SK-MEL-5 (cell line): ENCODE data around the gene BAX. TPM values are rescaled to one million over a fixed set of nuclear protein-coding genes. Genes with fewer than 3 reads are reported as not detected.
A peak's percentile ranks its signal among the peaks of the same experiment; 100 is the strongest.

Experiments used
- DNase-seq: peaks from one replicate; pipeline ENCODE4 v3.0.0-alpha.2; 2016; ENCODE audit warnings: low read depth, low spot score
- in situ Hi-C: cut with HindIII; loops from 2 replicates; pipeline ENCODE4 v1.10.0; 2016; ENCODE audit warnings: low sequenced_read_pairs, high pct_unique_total_duplicates, low pct_unique_long_range_greater_than_20kb
- total RNA-seq: library from RNA; depleted of rRNA; stranded (reverse); fragments of >200 nt; shearing (Covaris generic); gene quantifications from 2 replicates; pipeline ENCODE4 v1.2.3, GENCODE V29; 2014

The BAX gene
- total RNA-seq, 1 experiment from 2014 or later = 90.3 TPM

DNA sequence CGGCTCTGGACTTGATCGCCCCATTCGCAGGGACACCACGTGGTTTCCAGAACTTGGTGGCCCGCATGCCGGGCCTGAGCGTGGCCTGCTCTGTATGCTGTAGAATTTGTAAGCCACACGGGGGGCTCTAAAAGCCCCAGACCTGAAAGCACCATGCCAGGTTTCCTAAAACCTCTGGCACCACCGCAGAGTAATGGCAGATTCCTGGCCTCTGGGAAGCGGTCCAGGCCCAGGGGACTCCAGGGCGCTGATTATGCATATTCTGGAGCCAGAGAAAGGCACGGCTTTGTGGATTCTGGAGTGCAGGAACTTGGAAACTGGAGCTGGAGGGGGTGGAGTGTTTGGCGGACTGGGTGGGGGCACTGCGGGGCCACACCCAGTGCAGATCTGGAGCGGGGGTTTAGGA is 14.1 kb downstream of the BAX start:
- DNase-seq = no peak
- in situ Hi-C loops = no loop called here

GRCh38 chr19:48969276-48970138 is 14.8 kb downstream of the BAX start:
- DNase-seq = no peak
- in situ Hi-C loops = no loop called here

- DNase-seq = no peak
- in situ Hi-C loops = no loop called here
Measured at GRCh38 chr19:48970139-48970766, 15.6 kb downstream of the BAX start.

DNA sequence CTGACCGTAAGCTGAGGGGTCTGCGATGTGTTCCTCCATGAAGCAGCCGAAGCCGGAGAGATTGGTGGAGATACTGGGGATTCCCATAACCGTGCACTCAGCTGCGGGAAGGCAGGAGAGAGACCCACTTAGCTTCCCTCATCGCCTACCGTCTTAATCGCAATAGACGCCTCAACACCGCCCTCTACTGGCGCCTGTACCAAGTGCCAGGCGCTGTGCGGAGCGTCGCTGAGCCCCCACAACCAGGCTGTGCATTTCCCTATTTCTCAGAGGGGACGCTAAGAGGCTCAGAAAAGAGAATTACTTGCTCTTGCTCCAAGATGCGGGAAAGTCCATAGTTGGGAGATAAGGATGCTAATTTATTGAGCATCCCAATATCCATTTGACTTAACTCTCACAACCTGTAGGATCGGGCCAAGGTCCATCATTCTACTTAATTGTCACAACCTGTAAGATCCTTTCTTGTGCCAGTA is 16.3 kb downstream of the BAX start:
- in situ Hi-C loops = no loop called here

GRCh38 chr19:48975947-48976847 is 21.5 kb downstream of the BAX start:
- DNase-seq = peak; percentile 55
- in situ Hi-C loops = no loop called here

More for the DNA sequence above, 16.3 kb downstream of the BAX start:
- DNase-seq = peak; percentile 78

DNA sequence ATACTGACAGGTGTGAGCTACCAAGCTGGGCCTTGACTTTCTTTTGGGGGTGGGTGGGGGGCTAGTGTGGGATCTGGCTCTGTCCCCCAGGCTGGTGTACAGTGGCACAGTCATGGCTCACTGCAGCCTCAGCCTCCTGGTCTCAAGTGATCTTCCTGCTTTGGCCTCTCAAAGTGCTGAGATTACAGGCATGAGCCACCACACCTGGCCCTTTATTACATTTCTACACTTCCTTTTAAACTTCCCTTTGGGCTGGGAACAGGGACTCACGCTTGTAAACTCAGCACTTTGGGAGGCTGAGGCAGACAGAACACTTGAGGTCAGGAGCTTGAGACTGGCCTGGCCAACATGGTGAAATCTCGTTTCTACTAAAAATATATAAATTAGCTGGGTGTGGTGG is 22.4 kb downstream of the BAX start:
- in situ Hi-C loops = no loop called here
- DNase-seq = no peak

GRCh38 chr19:48982280-48982679 is 27.6 kb downstream of the BAX start:
- no peak for DNase-seq
- in situ Hi-C loops = no loop called here

GRCh38 chr19:48985711-48986110 is 31.0 kb downstream of the BAX start:
- in situ Hi-C loops = no loop called here
- DNase-seq = no peak

DNA sequence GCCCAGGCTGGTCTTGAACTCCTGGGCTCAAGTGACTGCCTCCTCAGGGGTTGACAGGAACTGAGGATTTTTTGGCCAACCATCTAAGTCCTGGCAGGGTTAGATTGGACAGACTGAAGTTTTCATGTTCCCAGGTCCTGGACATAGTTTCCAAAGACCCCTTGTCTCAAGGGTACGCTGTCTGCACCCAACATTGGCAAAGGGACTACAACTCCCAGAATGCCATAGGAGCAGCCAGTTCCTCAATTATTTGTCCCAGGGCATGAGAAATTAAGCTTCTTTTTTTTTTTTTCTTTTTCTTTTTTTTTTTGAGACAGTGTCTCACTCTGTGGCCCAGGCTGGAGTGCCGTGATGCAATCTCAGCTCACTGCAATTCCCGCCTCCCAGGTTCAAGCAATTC is 31.5 kb downstream of the BAX start:
- in situ Hi-C loops = no loop called here

DNA sequence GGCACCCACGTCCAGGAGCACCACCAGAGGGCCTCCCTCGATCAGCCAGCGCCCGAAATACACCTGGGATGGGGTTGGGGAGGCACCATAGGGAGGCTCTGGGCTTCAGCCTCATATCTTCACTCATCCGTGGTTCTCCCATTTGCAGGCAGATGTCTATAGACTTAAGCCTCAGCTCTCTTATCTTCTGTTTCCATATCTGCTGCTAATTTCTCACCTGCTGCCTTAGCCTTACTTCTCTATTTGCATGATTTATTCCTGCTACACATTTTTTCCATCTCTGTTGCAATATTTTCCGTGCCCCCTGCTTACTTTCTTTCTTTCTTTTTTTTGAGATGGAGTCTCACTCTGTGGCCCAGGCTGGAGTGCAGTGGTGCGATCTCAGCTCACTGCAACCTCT is 32.6 kb downstream of the BAX start:
- no peak for DNase-seq
- in situ Hi-C loops = no loop called here

More for the DNA sequence above, 31.5 kb downstream of the BAX start:
- no peak for DNase-seq

DNA sequence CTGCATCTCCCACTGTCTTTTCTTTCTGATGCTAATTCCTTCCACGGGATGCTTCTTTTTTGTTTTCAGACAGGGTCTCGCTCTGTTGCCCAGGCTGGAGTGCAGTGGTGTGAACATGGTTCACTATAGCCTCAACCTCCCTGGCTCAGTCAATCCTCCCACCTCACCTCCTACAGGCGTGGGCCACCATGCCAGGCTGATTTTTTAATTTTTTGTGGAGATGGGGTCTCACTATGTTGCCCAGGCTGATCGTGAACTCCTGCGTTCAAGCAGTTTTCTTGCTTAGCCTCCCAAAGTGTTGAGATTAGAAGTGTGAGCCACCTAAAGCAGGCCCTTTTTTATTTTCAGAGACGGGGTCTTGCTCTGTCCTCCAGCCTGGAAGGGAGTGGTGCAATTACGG is 33.6 kb downstream of the BAX start:
- in situ Hi-C loops = no loop called here
- no peak for DNase-seq

DNA sequence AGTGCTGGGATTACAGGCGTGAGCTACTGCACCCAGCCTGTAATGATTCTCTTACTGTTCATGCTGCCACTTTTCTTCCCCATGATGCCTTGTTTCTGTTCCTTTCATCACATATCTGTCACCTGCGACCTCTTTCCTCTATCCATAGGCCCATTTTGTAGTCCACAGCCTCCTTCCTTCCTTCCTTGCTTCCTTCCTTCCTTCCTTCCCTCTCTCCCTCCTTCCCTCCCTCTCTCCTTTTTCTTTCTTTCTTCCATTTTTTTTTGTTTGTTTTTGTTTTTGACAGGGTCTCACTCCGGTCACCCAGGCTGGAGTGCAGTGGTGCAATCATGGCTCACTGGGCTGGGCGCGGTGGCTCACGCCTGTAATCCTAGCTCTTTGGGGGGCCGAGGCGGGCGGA is 34.2 kb downstream of the BAX start:
- in situ Hi-C loops = no loop called here
- DNase-seq = no peak

DNA sequence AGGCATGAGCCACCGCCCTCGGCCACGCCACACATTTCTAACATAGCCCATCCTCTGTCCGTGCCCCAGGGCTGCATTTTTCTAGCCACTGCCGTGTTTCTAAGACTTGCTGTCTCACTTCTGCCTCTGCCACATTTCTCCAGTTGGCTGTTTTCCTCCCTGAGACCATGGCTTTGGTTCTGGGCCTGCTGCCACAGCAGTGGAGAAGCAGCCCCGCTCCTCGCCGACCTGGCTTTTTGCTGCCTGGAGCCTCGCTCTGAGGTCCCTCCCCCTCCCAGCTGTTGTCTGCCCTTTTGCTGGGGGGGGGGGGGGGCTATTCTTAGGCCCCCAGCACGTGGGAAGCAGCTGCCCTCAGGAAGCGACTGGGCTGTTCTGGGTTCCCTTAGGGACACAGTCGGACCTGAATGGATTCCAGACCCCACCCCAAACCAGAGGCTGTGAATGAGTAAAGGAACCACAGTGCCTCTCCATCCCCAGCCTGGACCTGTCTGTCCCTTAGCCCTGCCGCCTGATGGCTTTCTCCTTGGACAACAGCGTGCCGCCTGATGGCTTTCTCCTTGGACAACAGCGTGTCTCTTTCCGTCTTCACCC is 35.1 kb downstream of the BAX start:
- in situ Hi-C loops = no loop called here
- DNase-seq = no peak

- DNase-seq = no peak
- in situ Hi-C loops = no loop called here
Measured at GRCh38 chr19:48990400-48990799, 35.7 kb downstream of the BAX start.

- in situ Hi-C loops = no loop called here
Measured at GRCh38 chr19:48991011-48991609, 36.4 kb downstream of the BAX start.

DNA sequence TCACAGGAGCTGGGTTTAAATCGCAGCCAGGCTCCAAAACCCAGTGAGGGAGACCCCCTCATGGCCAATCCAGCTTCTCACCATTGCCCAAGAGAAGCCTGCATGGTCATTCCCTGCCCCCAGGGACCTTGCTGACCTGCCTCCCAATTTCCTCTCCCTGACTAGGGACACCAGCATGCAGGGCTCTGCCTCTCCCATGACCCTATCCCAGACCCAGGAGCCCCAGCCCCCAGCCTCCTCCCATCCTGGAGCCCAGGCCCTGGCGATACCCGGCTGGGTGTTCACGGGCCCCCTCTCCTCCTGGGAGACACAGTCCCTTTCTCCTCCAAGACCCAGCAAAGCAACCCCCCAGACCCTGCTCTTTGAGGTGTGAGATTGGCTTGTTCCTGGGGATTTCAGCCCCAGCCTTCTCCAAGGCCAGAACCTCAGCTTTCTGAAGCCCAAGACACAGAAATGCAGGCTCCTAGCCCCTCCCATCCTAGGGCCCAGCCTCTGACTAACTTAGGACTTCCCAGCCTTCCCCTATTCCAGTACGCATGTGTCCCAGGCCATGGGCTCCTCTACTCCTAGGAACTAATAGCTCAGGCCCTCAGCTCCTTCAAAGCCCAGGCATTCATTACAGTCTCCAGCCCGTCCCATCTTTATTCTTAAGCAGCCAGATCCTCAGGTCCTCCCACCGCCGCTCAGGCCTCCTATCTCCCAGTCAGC is 37.4 kb downstream of the BAX start:
- peak; percentile 73 for DNase-seq
- in situ Hi-C loops = no loop called here

More at GRCh38 chr19:48991011-48991609, 36.4 kb downstream of the BAX start:
- no peak for DNase-seq
